AML-193 (cell line): Measurements from ENCODE around the gene ERCC1.
"Not testable (repeated sequence)": the region's sequence is repeated elsewhere in the genome, so short reads cannot be mapped to it uniquely, and the experiment has no call there.

ENCODE experiments used
- DNase-seq, 2 experiments: peaks; one replicate each; lab custom pipeline; 2025; lab: John Stamatoyannopoulos, UW

The ERCC1 gene

DNA sequence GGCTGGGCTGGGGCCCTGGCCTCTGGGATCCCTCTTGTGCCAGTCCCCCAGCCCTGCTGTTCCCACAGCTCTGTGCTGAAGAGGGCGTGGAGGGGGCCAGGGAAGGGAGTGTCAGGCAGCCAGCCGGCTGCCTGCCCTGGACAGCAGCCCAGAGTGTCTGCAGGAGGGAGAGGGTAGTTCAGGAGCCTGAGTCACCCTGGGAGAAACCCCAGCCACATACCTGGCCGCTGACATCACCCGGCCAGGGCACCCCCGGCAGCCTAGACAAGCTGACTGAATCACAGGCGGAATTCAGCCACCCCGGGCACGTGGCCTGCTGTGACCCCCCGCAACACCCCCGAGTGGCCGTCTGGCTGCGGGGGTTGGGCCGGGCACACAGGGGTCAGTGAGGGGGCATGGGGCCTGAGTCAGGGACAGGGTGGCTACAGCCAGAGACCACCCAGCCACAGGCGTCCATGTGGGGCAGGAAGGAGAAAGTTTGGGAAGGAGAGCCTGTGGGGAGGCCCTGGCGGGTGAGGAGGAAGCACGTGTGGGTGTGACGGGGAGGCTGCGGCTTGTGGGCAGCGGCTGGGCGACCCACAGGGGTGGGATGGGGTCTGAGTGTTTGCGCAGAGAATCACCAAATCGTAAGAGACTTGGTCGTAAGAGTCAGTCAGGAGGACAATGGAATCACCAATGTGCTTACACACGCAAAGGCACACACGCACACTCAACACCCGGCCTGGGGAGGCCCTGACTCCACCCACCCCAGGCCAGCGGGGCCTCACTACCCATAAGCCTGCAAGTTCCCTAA is 32.2 kb upstream of the ERCC1 start:
- peak; percentile 76 to 80 for DNase-seq

GRCh38 chr19:45451850-45452387 is 28.2 kb upstream of the ERCC1 start:
- no peak for DNase-seq

DNA sequence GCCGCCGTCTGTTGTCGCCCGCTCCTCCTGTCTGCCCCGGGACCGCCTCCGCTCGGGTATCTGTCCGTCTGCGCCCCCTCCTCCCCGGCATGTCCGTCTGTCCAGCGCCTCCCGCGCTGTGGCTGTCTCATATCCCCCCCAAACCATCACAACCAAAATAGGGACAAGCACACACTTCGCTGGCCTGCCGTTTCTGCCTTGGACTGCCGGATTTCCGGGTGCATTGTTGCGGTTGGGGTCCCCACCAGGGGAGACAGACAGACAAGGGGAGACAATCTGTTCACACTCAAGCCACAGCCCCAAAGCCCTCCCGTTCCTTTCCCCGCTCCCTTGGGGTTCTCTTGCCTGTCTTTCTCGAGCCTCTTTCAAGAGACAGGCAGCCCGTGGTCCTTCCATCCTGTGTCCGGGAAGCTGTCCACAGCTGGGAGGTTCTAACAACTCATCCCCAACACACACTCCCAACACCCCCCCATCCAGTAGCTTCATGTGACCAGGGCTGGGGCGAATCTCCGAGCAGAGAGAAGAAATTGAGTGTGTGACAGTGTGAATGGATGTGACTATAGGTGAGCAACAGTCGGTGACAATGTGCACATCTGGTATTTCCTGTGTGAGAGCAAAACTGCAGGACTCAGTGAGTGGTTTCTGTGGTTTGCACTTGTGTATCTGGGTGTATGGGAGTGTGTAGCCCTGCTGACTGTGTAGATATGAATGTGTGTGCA is 27.6 kb upstream of the ERCC1 start:
- DNase-seq: peak; percentile 22 to 41

- peak in 1 of 2 experiments; percentile 74 for DNase-seq
These were observed 26.3 kb upstream of the ERCC1 start for GRCh38 chr19:45450012-45450333.

DNA sequence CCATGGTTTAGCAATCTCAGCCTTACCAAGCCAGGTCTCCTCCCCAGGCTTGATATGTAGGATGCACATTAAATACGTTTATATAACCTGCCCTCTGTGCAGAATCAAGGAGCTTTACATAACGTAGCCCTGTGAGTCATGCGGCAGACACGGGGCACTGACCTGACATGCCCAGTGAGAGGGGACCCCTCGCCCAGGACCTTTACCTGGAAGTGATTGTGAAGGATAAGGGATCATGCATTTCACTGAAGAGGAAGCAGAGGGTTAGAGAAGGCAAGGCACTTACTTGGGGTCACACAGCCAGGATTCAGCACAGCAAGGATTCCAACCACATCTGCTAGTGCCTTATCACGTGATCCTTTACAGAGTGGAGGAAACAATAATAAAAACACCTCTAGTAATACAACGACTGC is 25.2 kb upstream of the ERCC1 start:
- no peak for DNase-seq

DNA sequence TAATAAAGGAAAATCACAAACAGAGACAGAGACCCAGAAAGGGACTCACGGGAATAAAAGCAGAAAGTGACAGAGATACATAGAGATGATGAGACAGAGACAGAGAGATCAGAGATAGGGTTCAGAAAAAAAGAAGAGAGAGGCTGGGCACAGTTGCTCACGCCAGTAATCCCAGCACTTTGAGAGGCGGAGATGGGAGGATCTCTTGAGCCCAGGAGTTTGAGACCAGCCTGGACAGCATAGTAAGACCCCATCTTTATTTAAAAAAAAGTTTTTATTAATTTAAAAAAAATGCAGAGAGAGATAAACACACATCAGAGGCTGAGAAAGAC is 24.7 kb upstream of the ERCC1 start:
- DNase-seq: no peak

- no peak for DNase-seq
These were observed 23.2 kb upstream of the ERCC1 start for GRCh38 chr19:45446944-45447343.

- DNase-seq: peak in 1 of 2 experiments; percentile 29
These were observed 22.6 kb upstream of the ERCC1 start for GRCh38 chr19:45446295-45446694.

DNA sequence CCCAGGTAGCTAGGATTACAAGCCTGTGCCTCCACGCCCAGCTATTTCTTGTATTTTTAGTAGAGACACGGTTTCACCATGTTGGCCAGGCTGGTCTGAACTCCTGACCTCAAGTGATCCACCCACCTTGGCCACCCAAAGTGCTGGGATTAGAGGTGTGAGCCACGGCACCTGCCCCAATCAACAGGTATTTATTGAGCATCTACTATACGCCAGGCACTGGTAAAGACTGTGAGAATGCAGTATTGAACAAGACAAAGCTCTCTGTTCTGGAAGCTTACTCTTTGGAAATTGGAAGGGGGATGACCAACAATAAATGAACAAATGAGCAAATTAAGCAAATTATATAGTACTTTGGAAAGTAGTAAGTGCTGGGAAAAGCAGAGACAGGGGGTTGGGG is 21.4 kb upstream of the ERCC1 start:
- DNase-seq: no peak

GRCh38 chr19:45444318-45445041 is 20.8 kb upstream of the ERCC1 start:
- peak in 1 of 2 experiments; percentile 35 for DNase-seq

GRCh38 chr19:45443462-45444317 is 20.0 kb upstream of the ERCC1 start:
- DNase-seq: peak in 1 of 2 experiments; percentile 26

DNA sequence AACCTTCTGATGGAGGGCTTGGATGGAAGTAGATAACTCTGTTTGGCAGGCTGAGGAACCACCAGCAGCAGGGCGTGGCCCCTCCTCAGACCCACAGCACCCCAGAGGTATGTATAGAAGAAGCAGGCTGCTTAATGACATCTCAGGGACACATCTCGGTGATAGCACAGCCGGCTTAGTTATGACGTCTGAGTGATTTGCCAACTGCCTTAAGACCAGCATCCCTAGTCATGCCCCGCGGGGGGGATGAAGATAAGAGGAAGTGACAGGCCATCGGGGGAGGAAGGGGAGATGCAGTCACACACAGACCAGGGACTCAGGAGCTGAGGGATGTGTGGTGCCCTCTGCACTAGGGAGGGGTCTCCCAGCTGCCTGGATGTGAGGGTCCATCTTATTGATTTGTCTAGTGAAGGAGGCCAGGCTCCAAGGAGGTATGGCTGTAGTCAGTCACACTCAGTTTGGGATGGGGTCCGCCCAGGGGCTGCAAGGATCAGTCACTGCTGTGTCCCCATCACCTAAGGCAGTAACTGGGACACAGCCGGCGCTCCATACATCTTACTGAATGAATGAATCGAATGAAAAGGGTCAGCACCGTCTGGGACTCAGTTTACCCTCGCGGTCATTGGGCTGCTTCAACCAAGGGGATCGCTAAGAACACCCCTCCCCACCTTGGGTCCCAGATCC is 19.2 kb upstream of the ERCC1 start:
- peak; percentile 90 for DNase-seq

GRCh38 chr19:45442408-45442777 is 18.7 kb upstream of the ERCC1 start:
- no peak for DNase-seq

GRCh38 chr19:45440873-45441654 is 17.3 kb upstream of the ERCC1 start:
- no peak for DNase-seq

DNA sequence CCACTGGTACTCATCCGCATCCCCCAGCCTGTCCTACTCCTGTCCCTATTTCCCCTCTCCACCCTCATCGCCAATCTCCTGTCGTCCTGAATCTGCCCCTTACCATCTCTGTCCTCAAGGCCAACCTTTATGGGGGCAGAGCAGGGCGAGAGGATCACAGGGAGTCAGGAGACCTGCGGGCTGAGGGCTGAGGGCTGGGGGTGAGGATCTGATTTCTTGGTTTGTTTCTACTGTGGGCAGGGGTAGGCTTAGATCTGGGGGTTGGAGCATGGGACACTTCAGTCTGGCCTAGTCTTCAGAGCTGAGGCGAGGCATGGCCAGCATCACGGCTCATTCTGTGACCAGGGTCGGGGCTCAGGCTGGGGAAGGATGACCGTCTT is 16.5 kb upstream of the ERCC1 start:
- DNase-seq: no peak

DNA sequence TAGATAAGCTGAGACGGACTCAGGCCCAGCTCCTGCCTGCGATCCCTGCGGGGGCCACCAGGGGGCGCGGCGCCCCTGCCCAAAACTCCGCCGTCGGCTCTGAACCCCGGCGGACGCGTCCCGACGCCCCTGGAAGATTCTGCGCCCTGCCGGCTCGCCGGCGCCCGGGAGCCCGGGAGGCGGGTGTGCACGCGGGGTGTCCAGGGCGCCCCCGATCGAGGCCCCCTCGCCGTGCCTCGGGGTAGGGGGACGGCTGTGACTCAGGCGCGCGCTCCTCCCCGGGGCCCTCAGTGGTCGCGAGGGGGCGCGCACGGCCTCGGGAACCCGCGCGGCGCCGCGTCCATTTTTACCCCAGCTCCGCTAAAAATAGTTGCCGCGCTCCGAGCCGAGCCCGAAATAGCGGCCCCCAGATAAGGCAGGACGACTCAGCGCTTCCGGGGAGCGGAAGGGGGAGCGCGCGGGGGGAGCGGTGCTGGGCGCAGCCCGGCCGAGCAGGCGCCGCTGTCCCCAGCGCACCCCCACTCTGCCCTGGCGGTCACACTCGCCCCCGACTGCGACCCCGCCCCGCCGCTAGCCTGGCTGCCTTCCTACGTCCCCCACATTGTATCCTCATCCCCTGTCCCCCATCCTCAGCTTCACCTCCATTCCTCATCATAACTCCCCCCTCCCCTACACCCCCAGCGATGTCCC is 16.0 kb upstream of the ERCC1 start:
- peak; percentile 68 to 74 for DNase-seq

DNA sequence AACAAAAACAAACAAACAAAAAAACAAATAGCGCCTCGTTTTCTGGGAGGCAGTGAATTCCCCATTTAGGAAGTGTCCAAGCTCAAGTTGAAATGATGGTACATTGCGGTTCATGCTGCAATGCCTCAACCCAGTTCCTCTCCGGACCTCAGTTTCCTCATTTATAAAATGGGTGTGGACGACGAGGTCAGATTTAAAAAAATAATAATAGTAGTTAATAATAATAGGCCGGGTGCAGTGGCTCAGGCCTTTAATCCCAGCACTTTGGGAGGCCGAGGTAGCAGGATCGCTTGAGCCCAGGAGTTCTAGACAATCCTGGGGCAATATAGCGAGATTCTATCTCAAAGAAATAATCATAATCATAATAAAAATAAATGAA is 15.5 kb upstream of the ERCC1 start:
- no peak for DNase-seq

DNA sequence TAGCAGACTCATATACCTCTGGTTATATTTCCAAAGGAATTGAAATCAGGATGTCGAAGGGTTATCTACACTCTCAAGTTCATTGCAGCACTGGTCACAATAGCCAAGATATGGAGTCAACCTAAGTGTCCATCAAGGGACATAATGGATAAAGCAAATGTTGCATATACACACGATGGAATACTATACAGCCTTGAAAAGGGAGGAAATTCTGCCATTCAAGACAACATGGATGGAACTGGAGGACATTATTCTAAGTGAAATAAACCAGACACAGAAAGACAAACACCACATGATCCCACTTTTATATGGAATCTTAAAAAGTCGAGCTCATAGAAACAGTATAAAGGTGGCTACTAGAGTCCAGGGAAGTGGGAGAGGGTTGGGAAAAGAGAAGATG is 13.6 kb upstream of the ERCC1 start:
- no peak for DNase-seq

- DNase-seq: not testable (repeated sequence)
These were observed 8.8 kb upstream of the ERCC1 start for GRCh38 chr19:45432543-45432942.

- DNase-seq: peak; percentile 45 to 62
These were observed 7.3 kb upstream of the ERCC1 start for GRCh38 chr19:45431008-45431407.
